ENCODE data around the gene HSPB7.

- no peak for TF ChIP-seq CTCF (IDR thresholded peaks at IDR 0.05)
- no peak for TF ChIP-seq POLR2A (IDR thresholded peaks at IDR 0.05)
These were observed 46.9 kb downstream of the HSPB7 start for GRCh38 chr1:15970911-15971310.
